Activated naive CD4-positive, alpha-beta T cell treated with Interleukin-2 at 50 U/mL for 16 hours (primary cell): ENCODE measurements around the gene U2AF1L4.

Experiments
- DNase-seq: peaks from one replicate; pipeline ENCODE4 v3.0.0-alpha.2; 2020

The U2AF1L4 gene

DNA sequence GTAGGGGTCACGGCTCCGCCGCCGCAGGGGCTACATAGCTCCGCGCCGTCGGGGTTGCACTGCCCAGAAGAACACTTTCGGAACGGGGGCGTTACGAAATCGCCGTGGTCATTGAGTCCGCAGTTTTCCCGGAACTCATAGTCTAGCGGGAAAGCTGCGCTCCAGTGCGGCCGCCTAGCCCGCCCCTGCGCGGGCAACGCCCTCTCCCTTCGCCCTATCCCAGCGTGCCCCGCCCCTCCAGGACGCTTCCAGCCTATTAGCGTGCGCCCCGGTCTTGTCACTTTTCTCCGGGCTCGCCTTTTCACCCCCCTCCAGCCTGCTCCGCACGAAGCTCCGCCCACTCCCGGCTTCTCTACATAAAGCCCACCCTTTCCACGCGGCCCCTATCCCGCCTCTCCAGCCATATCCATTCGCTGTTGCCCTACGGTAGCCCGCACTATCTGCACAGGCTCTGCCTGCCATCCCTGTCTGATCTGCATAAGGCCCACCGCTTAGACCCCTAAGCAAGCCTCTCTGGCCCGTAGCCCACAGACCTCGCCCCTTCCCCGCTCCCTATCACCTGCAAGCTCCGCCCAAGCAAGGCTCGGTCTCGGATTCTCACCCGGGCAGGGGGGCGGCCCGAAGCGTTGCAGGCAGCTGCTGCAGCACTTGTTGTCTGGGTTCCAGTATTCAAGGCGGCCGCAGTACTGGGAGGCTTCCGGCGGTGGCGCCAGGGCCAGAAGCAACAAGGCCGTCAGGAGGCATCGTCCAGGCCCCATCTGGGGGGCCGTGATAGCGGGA, 4.6 kb downstream of the U2AF1L4 start:
- peak; percentile 96 for DNase-seq

DNA sequence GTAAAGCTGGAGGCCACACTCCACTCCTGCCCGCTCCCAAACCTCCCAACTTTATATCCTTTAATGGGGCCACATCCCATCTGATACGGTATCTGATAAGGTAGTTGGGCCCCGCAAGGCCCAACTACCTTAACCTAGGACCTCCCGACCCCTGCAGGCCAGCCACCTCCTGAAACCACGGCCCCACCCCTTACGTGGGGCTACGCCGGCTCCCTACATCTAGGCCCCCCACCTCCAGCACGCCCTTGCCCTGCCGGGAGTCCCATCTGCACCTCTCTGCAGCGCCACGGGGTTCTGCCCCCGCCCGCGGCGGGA, 5.2 kb downstream of the U2AF1L4 start:
- no peak for DNase-seq

DNA sequence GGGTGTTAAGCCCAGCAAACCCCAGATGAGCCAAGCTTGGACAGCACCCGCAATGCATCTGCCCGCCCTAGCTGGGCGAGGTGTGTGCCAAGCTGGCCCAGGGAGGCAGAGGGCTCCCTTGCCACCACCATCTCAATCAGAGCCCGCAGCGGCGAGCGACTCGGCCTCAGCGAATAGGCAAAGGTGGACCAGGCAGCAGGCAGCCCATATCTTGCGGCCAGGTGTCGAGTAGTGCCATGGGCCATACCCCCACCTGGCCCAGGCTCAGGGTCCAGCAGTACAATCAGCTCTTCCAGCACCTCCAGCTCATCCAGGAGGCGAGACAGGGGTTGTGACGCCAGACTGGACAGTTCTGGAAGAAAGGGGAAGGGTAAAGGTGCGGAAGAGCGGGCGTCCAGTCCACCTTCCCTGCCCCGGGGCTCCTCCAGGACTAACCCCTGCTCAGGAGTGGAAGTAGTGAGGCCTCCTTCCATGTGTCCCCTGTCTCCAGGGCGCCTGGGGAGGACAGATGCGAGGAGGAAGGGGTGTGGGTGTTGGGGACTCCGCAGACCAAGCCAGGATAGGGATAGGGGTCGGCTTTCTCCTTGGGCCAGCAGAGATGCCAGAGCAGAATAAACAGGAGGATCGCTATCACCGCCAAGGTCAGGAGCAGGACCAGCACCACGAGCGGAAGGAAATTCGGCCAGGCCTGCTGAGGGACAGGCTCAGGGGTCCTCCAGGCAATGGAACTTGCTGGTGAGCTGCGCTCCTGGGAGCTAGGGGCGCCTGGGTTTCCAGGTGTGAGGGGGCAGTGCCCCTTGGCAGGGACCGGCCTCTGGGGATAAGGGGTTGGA, 5.7 kb downstream of the U2AF1L4 start:
- DNase-seq, result no peak

DNA sequence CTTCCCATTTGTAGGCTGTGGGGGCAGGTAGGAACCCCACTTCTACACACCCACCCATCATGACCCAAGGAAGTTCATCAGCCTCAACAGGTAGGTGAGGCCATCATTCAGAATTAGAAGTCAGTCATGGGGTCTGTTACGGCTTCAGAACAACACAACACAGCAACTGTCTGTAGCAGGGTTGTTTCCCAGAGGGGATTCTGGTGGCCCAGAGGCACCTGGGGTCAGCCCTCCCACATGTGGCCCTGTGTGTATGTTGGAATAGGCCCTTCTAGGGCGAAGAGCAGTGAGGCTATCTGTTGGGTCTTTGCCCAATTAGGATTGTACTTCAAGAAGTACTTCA, 6.4 kb downstream of the U2AF1L4 start:
- no peak for DNase-seq

DNA sequence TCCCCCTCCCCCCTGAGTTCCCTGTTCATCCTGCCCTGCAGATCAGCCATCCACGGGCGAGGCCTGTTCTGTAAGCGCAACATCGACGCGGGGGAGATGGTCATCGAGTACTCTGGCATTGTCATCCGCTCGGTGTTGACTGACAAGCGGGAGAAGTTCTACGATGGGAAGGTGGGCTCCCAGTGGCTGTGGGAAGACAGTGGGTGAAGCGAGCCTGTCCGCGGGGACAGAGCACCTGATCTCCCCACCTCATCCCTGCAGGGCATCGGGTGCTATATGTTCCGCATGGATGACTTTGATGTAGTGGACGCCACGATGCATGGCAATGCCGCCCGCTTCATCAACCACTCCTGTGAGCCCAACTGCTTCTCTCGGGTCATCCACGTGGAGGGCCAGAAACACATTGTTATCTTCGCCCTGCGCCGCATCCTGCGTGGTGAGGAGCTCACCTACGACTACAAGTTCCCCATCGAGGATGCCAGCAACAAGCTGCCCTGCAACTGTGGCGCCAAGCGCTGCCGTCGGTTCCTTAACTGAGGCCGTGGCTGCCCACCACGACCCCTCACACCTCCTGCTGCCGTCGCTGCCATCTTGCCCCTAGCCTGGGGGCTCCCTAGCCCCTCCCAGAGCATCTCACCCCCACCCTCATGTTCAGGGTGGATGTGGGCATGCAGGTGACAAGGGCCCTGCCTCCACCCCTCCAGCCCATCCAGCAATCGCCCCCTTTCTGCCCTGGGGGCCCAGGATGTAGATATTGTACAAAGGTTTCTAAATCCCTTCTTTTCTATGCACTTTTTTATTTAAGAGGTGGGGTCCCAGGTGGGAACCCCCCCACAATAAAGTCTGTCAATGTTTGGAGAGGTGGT, 7.0 kb downstream of the U2AF1L4 start:
- no peak for DNase-seq

DNA sequence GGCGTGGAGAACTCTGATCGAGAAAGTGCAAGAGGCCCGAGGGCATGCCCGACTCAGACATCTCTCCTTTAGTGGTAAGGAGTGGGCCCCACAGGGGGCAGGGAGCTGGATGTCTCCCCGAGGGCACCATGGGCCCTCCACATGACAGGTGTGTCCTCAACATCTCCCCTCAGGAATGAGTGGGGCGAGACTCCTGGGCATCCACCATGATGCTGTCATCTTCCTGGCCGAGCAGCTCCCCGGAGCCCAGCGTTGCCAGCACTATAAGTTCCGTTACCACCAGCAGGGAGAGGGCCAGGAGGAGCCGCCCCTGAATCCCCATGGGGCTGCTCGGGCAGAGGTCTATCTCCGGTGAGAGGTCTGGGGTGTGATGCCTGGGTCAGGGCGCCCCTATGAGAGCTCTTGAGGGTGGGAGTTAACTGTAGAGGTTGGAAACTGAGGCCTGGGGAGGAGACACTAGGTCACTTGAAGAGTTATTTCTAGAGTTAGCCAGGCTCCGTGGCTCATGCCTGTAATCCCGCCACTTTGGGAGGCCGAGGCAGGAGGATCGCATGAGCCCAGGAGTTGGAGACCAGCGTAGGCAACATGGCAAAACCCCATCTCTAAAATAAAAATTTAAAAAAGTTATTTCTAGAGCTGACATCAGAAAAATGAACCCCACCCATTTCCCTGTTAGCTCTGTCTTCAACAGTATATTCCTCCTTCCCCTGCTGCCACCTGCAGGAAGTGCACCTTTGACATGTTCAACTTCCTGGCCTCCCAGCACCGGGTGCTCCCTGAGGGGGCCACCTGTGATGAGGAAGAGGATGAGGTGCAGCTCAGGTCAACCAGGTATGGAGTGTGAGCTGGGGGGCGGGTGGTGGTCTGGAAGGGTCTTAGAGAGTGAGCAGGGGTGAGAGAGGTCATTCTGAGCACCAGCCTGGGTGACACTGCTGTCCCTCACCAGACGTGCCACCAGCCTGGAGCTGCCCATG, 8.0 kb downstream of the U2AF1L4 start:
- no peak for DNase-seq

DNA sequence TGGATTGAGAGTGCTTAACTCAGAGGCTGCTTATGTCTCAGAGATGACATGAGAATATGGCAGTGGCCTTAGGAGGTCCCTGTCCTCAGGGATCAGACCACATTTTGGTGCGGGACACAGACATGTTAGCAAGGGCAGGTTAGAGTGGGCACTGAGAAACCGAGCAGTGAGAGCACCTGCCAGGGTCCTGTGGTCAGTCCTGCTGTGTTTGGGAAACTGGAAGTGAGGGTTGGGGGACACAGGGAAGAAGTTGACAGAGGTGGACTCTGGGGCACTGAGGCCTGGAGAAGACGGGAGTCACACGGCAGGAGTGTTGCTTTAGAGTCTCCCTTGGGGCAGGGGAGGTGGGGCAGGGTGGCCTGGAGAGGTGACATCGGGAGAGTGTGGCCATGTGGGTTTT, 10.3 kb downstream of the U2AF1L4 start:
- DNase-seq, result no peak

DNA sequence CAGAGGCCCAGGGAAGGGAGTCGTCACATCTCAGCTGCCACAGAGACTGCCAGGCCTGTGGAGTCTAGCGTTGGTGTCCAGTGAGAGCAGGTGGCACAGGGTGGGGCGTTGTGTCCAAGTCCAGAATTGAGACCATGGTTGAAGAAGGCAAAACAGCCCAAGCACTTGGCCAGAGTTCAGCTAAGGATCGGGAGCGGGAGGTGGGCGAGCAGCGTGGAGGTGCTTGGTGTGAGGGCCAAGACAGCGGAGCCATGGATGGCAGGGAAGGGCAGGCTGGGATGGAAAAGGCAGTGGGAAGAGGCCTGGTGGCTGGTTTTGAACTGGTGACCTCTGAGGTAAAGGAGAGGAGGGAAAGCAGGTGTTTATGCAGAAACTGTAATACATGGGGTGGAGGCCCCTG, 10.9 kb downstream of the U2AF1L4 start:
- no peak for DNase-seq

DNA sequence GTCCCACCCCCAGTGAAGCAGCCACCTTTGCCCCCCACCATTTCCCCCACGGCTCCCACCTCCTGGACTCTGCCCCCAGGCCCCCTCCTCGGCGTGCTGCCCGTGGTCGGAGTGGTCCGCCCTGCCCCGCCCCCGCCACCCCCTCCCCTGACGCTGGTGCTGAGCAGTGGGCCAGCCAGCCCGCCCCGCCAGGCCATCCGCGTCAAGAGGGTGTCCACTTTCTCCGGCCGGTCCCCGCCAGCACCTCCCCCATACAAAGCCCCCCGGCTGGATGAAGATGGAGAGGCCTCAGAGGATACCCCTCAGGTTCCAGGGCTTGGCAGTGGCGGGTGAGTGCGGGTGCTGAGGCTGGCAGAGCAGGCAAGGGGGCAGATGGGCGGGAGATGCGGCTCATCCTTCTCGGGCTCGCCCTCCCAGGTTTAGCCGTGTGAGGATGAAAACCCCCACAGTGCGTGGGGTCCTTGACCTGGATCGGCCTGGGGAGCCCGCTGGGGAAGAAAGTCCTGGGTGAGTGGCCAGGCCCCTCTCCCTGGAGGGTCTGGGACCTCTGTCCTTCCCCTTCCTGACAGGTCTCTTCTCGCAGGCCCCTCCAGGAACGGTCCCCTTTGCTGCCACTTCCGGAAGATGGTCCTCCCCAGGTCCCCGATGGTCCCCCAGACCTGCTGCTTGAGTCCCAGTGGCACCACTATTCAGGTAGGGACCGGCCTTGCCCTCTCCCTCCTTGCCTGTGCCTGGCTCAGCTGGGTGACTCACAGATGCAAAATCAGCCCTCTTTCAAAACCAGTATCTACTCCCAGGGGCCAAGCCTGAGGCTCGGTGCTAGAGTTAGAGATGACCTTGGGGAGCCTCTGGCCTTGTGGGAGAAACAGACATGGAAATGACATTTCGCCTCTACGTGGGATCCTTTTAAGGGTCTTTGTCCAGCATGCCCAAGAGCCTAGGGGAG, 11.8 kb downstream of the U2AF1L4 start:
- DNase-seq, result no peak

DNA sequence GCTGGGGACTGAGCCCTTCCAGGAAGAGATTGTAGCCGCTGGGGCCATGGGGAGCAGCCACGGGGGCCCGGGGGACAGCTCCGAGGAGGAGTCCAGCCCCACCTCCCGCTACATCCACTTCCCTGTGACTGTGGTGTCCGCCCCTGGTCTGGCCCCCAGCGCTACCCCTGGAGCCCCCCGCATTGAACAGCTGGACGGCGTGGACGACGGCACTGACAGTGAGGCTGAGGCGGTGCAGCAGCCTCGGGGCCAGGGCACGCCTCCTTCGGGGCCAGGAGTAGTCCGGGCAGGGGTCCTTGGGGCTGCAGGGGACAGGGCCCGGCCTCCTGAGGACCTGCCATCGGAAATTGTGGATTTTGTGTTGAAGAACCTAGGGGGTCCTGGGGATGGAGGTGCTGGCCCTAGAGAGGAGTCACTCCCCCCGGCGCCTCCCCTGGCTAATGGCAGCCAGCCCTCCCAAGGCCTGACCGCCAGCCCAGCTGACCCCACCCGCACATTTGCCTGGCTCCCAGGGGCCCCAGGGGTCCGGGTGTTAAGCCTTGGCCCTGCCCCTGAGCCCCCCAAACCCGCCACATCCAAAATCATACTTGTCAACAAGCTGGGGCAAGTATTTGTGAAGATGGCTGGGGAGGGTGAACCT, 12.6 kb downstream of the U2AF1L4 start:
- DNase-seq, result no peak

DNA sequence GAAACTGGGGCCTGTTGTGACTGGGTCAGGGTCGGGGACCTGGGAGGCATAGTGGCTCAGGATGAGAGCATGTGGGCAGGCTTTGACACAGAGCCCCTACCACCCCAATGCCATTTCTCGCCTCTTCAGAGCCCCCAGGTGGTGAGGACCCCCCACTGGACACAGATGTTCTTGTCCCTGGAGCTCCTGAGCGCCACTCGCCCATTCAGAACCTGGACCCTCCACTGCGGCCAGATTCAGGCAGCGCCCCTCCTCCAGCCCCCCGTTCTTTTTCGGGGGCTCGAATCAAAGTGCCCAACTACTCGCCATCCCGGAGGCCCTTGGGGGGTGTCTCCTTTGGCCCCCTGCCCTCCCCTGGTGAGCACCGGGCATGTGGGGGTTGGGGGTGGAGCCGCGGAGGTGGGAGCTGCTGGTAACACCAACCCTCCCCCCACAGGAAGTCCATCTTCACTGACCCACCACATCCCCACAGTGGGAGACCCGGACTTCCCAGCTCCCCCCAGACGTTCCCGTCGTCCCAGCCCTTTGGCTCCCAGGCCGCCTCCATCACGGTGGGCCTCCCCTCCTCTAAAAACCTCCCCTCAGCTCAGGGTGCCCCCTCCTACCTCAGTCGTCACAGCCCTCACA, 13.3 kb downstream of the U2AF1L4 start:
- no peak for DNase-seq

DNA sequence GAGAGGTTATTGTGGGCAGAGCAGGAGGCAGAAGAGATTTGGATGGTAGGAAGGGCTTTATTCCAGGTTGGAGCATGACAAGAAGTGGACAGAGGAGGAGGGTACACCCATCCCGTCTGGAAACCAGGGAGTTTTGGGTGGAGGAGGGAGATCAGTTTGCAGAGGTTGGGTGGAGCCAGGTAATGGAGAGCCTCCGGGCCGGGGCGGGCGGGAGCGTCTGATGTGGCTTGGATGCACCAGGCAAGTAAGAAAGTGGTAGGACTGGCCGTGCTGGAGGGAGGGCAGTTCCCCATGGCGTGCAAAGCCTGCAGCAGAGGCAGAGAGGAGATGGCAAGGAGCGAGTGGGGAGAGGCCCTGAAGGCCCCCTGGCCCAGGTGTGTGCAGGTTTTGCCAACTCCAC, 13.9 kb downstream of the U2AF1L4 start:
- no peak for DNase-seq

DNA sequence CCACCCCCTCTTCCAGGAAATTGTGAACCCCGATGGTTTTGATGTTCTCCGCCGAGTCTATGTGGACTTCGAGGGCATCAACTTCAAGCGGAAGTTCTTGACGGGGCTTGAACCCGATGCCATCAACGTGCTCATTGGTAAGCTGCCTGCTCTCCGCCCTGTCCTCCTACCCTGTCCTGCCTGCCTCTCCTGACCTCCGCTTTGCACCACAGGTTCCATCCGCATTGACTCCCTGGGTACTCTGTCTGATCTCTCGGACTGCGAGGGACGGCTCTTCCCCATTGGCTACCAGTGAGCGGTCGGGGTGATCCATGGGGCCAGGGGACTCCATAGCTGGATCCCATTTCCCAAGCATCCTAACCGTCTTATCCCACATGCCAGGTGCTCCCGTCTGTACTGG, 14.9 kb downstream of the U2AF1L4 start:
- DNase-seq, result no peak

DNA sequence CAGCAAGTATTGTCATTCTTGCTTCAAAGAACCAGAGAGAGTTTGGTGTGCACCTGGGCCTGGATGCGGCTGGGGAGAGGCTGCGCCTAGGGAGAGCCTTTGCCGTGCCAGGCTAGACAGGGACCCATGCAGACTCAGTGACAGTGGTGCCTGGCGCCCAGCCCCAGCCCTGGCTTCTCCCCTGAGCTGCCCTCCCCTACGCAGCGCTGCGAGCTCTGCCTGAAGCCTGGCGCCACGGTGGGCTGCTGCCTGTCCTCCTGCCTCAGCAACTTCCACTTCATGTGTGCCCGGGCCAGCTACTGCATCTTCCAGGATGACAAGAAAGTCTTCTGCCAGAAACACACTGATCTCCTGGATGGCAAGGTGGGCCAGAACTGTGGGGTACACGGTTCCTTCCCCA, 15.5 kb downstream of the U2AF1L4 start:
- no peak for DNase-seq

DNA sequence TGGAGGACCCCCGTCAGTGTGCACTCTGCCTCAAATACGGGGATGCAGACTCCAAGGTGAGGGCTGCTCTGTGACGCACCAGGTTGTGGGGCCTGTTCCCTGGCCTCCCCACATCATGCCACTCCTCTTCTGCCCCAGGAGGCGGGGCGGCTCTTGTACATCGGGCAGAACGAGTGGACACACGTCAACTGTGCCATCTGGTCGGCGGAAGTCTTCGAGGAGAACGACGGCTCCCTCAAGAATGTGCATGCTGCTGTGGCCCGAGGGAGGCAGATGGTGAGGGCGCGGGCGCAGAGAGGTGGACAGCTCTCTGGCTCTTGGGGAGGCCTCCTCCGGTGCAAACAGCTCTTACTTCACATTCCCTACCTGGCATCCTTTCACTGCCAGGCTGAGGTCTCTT, 16.2 kb downstream of the U2AF1L4 start:
- DNase-seq, result no peak

DNA sequence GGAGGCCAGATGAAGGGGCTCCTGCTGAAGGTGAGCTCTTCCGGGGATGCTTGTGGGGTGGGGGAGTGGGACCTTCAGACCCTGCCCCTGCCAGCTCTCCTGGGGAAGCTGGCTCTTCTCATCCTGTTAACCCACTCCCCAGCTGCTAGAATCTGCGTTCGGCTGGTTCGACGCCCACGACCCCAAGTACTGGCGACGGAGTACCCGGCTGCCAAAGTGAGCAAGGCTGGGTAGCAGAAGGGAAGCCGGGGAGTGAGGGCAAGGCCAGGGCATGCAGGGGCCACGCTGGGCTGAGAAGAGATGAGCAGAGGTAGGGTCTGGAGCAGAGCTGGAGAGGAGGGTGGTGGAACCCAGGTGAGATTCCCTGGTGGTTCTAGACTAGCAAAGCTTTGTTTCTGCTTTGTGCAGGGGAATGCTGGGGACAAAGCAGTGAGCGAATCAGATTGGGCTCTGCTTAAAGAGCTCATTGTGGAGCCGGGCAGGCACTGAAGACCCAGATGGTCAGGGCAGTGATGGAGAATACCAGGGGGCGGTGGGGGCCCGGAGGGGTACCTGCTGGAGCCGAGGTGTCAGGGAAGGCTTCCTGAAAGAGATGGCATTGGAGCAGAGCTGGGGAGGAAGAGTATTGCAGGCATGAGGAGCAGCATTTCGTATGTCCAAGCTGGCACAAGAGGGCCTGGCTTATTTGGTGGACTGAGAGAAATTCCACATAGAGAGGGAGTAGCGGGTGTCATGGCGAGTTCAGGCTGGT, 17.1 kb downstream of the U2AF1L4 start:
- no peak for DNase-seq

DNA sequence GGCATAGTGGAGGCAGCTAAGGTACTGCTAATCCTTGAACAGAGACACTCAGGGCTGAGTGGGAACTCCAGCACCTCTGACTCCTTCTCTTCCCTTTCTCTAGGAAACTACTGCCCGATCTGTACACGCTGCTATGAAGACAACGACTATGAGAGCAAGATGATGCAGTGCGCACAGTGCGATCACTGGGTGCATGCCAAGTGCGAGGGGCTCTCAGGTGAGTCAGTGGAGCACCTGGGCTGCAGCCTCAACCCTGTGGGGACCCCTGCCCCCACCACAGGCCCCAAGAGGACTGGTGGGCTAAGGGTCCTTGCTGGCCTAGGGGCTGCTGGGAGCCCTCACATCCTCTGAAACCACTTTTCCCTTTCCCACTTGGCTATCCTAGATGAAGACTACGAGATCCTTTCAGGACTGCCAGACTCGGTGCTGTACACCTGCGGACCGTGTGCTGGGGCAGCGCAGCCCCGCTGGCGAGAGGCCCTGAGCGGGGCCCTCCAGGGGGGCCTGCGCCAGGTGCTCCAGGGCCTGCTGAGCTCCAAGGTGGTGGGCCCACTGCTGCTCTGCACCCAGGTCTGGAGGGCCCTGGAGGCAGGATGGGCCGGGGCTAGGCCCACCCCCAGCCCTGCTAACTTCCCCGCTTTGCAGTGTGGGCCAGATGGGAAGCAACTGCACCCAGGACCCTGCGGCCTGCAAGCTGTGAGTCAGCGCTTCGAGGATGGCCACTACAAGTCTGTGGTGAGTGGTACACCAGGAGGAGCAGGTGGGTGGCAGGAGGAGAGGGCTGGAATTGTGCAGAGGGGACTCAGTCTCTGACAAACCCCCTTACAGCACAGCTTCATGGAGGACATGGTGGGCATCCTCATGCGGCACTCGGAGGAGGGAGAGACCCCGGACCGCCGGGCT, 17.9 kb downstream of the U2AF1L4 start:
- no peak for DNase-seq

DNA sequence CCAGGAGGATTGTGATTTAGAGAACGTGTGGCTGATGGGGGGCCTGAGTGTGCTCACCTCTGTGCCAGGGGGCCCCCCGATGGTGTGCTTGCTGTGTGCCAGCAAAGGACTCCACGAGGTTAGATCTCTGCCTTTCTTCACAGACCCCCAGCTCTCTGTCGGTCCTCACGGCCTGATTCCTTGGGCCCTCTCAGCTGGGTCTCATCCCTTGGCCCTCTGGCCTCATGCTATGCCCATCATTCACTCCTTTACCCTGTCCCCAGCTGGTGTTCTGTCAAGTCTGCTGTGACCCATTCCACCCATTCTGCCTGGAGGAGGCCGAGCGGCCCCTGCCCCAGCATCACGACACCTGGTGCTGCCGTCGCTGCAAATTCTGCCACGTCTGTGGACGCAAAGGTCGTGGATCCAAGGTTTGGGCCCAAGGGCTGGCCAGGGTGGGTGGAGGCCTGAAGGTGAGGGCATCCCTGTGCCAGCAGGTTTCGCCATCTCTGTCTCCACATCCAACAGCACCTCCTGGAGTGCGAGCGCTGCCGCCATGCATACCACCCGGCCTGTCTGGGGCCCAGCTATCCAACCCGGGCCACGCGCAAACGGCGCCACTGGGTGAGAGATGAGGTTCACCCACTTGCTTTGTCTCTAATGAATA, 19.9 kb downstream of the U2AF1L4 start:
- DNase-seq, result no peak
